ENCODE data around the gene S100A12.
"Not testable (repeated sequence)": the region's sequence is repeated elsewhere in the genome, so short reads cannot be mapped to it uniquely, and the experiment has no call there.

DNA sequence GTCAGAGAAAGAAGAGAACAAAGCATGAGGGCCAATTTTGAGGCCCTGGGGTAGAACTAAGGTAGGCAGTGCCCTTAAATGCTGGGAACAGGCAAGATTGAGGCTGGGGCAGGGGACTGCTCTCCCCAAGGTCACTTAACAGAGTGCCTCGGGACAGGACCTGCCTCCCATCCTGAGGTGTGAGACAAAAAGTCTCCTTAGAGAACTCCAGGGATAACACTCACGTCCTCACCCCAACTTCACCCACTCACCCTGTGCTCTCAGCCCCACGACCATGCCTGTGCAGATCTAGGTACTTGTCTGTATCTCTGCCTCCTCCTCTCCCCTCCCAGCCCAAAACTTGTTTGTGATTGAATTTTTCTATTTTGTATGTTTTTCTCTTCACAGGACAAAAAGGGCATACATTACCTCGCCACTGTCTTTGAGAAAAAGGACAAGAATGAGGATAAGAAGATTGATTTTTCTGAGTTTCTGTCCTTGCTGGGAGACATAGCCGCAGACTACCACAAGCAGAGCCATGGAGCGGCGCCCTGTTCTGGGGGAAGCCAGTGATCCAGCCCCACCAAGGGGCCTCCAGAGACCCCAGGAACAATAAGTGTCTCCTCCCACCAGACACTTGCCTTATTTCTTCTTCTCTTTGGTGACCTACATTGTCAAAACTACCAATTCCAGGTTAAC is 43.5 kb upstream of the S100A12 start:
- not testable (repeated sequence) for TF ChIP-seq POLR2AphosphoS5, POLR2A (IDR thresholded peaks at IDR 0.05)
- TF ChIP-seq, protein P1, sequence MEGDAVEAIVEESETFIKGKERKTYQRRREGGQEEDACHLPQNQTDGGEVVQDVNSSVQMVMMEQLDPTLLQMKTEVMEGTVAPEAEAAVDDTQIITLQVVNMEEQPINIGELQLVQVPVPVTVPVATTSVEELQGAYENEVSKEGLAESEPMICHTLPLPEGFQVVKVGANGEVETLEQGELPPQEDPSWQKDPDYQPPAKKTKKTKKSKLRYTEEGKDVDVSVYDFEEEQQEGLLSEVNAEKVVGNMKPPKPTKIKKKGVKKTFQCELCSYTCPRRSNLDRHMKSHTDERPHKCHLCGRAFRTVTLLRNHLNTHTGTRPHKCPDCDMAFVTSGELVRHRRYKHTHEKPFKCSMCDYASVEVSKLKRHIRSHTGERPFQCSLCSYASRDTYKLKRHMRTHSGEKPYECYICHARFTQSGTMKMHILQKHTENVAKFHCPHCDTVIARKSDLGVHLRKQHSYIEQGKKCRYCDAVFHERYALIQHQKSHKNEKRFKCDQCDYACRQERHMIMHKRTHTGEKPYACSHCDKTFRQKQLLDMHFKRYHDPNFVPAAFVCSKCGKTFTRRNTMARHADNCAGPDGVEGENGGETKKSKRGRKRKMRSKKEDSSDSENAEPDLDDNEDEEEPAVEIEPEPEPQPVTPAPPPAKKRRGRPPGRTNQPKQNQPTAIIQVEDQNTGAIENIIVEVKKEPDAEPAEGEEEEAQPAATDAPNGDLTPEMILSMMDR (IDR thresholded peaks at IDR 0.05), result not testable (repeated sequence)
